ENCODE data around the gene ARL3. TPM values are rescaled to one million over a fixed set of nuclear protein-coding genes. Genes with fewer than 3 reads are reported as not detected.
"Not testable (repeated sequence)": the region's sequence is repeated elsewhere in the genome, so short reads cannot be mapped to it uniquely, and the experiment has no call there.

ARL3 gene
- total and polyA plus RNA-seq, 4 experiments from 2014 or later = 3.7 to 7.3 (median 4.9) TPM

DNA sequence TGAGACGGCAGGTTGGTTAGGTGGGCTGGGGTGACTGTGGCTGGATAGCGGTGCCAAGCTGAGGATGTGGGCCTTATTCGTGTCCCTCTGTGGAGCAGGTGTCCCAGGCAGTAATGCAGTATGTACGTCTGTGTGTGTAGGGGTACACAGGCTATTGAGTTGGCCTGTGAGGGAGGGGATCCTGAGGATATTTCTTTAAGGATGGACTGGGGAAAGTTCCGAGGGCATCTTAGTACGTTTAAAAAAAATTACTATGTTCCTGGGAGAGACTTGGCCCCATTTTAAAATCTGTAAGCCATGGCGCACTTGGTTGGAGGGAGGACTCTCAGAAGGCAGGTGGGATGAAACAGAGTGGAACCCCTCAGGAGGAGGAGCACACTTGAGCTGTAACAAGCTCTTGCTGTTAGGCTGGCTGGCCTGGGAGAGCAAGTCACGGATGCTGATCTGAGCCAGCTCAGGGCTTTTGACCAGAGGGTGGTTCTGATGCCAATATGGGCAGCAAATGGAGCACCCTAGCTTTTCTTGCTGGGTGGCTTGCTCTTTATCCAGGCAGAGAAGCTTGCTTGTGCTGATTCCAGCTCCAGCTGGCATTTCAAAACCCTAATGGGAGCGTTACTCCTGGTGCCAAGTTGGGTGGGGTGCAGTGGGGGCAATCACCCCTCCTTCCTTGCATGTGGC lies 30.3 kb upstream of the ARL3 start:
- Histone ChIP-seq H3K4me3 (ENCODE audit: low read length in 2 of 2) (peak overlapping the region; percentile 79 to 96), H3K4me1 (ENCODE audit: insufficient read depth, low read length) (peaks cover 35% of the 10 kb centered on the region), H3K27me3 (ENCODE audit: insufficient read depth, low read length) (no peaks in the 10 kb centered on the region), H3K36me3 (ENCODE audit: insufficient read depth, low read length) (no peaks in the 10 kb centered on the region), H3K9me3 (ENCODE audit: control insufficient read depth in 1 of 2, low read length in 2 of 2) (no peaks in the 10 kb centered on the region), H3K27ac (ENCODE audit: low read depth, low read length) (peak overlapping the region; percentile 81)
- DNase-seq = peak in 2 of 5 donors; percentile 25 to 51
- POLR2A ChIA-PET (ENCODE audit: partially characterized antibody) = interaction anchor here (1.2 to 5.5 kb wide), 11 partner anchors 8 to 623 kb away, joined by 3 to 50 read pairs (median 8); partner anchors contain the start of genes ARL3, SFXN2, TAF5 and TRIM8
- peak overlapping the region; percentile 69 to 99 (median 94) for H3K27ac Mint-ChIP-seq
- no peaks in the 10 kb centered on the region for H3K27me3 Mint-ChIP-seq
- H3K36me3 Mint-ChIP-seq = peaks cover 9 to 11% of the 10 kb centered on the region in 2 donors
- intact Hi-C loops (cut with micrococcal nuclease) = loop anchor here (5.0 kb wide), 1 partner anchor 312 kb away; the partner anchor contains the start of gene CUEDC2
- CTCF ChIA-PET (ENCODE audit: partially characterized antibody) = interaction anchor here (1.0 to 2.7 kb wide), 2 partner anchors 8 to 68 kb away, joined by 3 to 14 read pairs; no protein-coding TSS in a partner anchor
- H3K4me1 Mint-ChIP-seq = peaks cover 35 to 53% (median 44%) of the 10 kb centered on the region in 4 donors
- H3K4me3 Mint-ChIP-seq = peak overlapping the region; percentile 90 to 99 (median 96)
- peaks cover 0 to 4% (median 0%) of the 10 kb centered on the region in 8 donors for H3K9me3 Mint-ChIP-seq

GRCh38 chr10:102743588-102744373 lies 29.6 kb upstream of the ARL3 start, which contains the start of gene WBP1L:
Gene WBP1L (plus strand): TSS chr10:102743948. CDS start chr10:102744054, 106 bp downstream.
- no peaks in the 10 kb centered on the region for H3K27me3 Mint-ChIP-seq
- Histone ChIP-seq H3K27me3 (ENCODE audit: insufficient read depth, low read length) (no peaks in the 10 kb centered on the region), H3K27ac (ENCODE audit: low read depth, low read length) (peak within 1 kb of the TSS; percentile 81), H3K36me3 (ENCODE audit: insufficient read depth, low read length) (no peaks in the 10 kb centered on the region), H3K4me1 (ENCODE audit: insufficient read depth, low read length) (peaks cover 35% of the 10 kb centered on the region), H3K9me3 (ENCODE audit: control insufficient read depth in 1 of 2, low read length in 2 of 2) (no peaks in the 10 kb centered on the region), H3K4me3 (ENCODE audit: low read length in 2 of 2) (peak within 1 kb of the TSS; percentile 79 to 96)
- POLR2A ChIA-PET (ENCODE audit: partially characterized antibody) = interaction anchor here (0.9 to 5.5 kb wide), 19 partner anchors 9 to 926 kb away, joined by 3 to 50 read pairs (median 5); partner anchors contain the start of genes ACTR1A, ARL3, CNNM2 and OGA
- CTCF ChIA-PET (ENCODE audit: partially characterized antibody) = interaction anchor here (0.7 to 2.7 kb wide), 5 partner anchors 9 to 175 kb away, joined by 3 to 14 read pairs (median 3); partner anchors contain the start of gene CNNM2
- DNase-seq = peak; percentile 95 to 98 (median 97)
- intact Hi-C loops (cut with micrococcal nuclease) = loop anchor here (1.0 to 5.0 kb wide), 7 partner anchors 29 to 653 kb away; partner anchors contain the start of genes ACTR1A, ARL3, ATP5MK and BORCS7
- peak within 1 kb of the TSS; percentile 69 to 99 (median 94) for H3K27ac Mint-ChIP-seq
- peak within 1 kb of the TSS; percentile 90 to 99 (median 96) for H3K4me3 Mint-ChIP-seq
- peaks cover 33 to 50% (median 42%) of the 10 kb centered on the region in 4 donors for H3K4me1 Mint-ChIP-seq
- peaks cover 7 to 11% of the 10 kb centered on the region in 2 donors for H3K36me3 Mint-ChIP-seq
- H3K9me3 Mint-ChIP-seq = peaks cover 0 to 4% (median 0%) of the 10 kb centered on the region in 8 donors

DNA sequence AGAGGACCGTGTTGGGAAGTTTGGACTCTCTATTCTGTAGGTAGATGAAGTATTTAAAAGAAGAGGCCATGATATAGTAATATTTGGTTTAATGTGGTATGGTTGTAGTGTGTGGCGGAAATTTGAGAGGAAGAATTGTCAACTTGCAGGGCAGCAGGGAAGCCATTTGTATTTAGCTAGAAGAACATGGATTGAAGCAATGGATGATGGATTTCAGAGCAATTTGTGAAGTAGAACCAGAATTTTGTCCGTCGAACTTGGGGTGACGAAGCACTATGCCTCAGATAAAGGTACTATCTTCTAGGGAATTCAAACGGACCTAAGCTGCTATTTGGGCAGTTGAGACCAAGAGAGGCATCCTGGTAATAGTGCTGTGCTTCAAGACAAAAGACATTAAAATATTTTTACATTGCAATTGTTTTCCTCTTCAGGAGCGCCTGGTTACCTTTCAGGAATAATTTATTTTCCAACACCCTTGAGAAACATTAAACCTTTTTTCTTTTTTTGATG lies 28.9 kb upstream of the ARL3 start:
- DNase-seq = no peak
- ChIA-PET POLR2A (ENCODE audit: partially characterized antibody) (interaction anchor here (0.9 to 5.5 kb wide), 18 partner anchors 9 to 925 kb away, joined by 3 to 50 read pairs (median 5); partner anchors contain the start of genes ACTR1A, ARL3, CNNM2 and OGA), CTCF (ENCODE audit: partially characterized antibody) (interaction anchor here (0.7 to 2.7 kb wide), 5 partner anchors 9 to 175 kb away, joined by 3 to 14 read pairs (median 3); partner anchors contain the start of gene CNNM2)
- Histone ChIP-seq H3K9me3 (ENCODE audit: control insufficient read depth in 1 of 2, low read length in 2 of 2) (no peaks in the 10 kb centered on the region), H3K27me3 (ENCODE audit: insufficient read depth, low read length) (no peaks in the 10 kb centered on the region), H3K4me3 (ENCODE audit: low read length in 2 of 2) (peak overlapping the region in 1 of 2 donors; percentile 1), H3K4me1 (ENCODE audit: insufficient read depth, low read length) (peaks cover 35% of the 10 kb centered on the region), H3K36me3 (ENCODE audit: insufficient read depth, low read length) (no peaks in the 10 kb centered on the region), H3K27ac (ENCODE audit: low read depth, low read length) (no peak overlapping the region)
- Mint-ChIP-seq H3K27ac (peak overlapping the region; percentile 69 to 99 (median 94)), H3K4me1 (peaks cover 27 to 44% (median 36%) of the 10 kb centered on the region in 4 donors), H3K9me3 (peaks cover 0 to 4% (median 0%) of the 10 kb centered on the region in 8 donors), H3K4me3 (peak overlapping the region; percentile 90 to 99 (median 96)), H3K27me3 (no peaks in the 10 kb centered on the region), H3K36me3 (peaks cover under 1 to 8% of the 10 kb centered on the region in 2 donors)
- intact Hi-C loops (cut with micrococcal nuclease) = loop anchor here (1.0 to 5.0 kb wide), 7 partner anchors 29 to 653 kb away; partner anchors contain the start of genes ACTR1A, ARL3, ATP5MK and BORCS7

GRCh38 chr10:102742313-102742712 lies 28.1 kb upstream of the ARL3 start:
- intact Hi-C loops (cut with micrococcal nuclease) = loop anchor here (2.0 to 5.0 kb wide), 2 partner anchors 112 to 310 kb away; partner anchors contain the start of genes BORCS7 and CUEDC2
- not testable (repeated sequence) for DNase-seq; H3K9me3 Mint-ChIP-seq; H3K27me3 Mint-ChIP-seq; H3K36me3 Mint-ChIP-seq; H3K36me3 ChIP-seq (ENCODE audit: insufficient read depth, low read length); H3K4me3 ChIP-seq (ENCODE audit: low read length in 2 of 2); H3K27ac ChIP-seq (ENCODE audit: low read depth, low read length); H3K27me3 ChIP-seq (ENCODE audit: insufficient read depth, low read length); H3K9me3 ChIP-seq (ENCODE audit: control insufficient read depth in 1 of 2, low read length in 2 of 2)
- Mint-ChIP-seq H3K4me3 (peak overlapping the region in 1 of 8 donors; percentile 99), H3K4me1 (peaks cover 26 to 43% (median 35%) of the 10 kb centered on the region in 4 donors), H3K27ac (peak overlapping the region in 1 of 7 donors; percentile 4)
- POLR2A ChIA-PET (ENCODE audit: partially characterized antibody) = interaction anchor here (1.5 to 5.5 kb wide), 4 partner anchors 29 to 176 kb away, joined by 8 to 50 read pairs (median 22); partner anchors contain the start of genes ARL3, CNNM2, SFXN2 and TRIM8
- H3K4me1 ChIP-seq (ENCODE audit: insufficient read depth, low read length) = peaks cover 35% of the 10 kb centered on the region
- CTCF ChIA-PET (ENCODE audit: partially characterized antibody) = interaction anchor here (1.7 to 2.7 kb wide), 3 partner anchors 10 to 29 kb away, joined by 6 to 14 read pairs (median 7); partner anchors contain the start of gene ARL3

DNA sequence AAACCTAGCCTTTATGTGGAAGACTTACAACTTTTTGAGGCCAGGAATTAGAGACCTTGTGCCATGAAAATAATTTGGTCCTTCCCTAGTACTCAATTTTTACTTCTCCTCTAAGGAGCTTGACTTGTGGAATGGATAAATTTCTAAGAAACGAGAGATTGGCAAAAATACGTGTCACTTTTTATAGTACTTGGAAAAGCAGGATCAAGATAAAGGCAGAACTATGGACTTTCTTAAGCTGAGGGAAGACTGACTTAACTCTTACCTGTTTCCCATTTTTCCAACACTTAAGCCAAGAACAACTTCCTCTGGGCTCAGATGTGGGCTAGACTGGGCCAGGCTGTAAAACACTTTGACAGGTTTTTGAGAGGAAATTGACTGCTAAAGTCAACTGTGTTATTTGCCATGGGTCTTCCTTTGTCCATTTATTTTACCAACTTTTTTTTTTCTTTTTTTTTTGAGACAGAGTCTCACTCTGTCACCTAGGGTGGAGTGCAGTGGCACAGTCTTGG lies 27.6 kb upstream of the ARL3 start:
- intact Hi-C loops (cut with micrococcal nuclease) = loop anchor here (2.0 to 5.0 kb wide), 2 partner anchors 113 to 309 kb away; partner anchors contain the start of genes BORCS7 and CUEDC2
- peaks cover 0 to 8% of the 10 kb centered on the region in 2 donors for H3K36me3 Mint-ChIP-seq
- Histone ChIP-seq H3K36me3 (ENCODE audit: insufficient read depth, low read length) (no peaks in the 10 kb centered on the region), H3K9me3 (ENCODE audit: control insufficient read depth in 1 of 2, low read length in 2 of 2) (no peaks in the 10 kb centered on the region), H3K4me1 (ENCODE audit: insufficient read depth, low read length) (peaks cover 33% of the 10 kb centered on the region), H3K4me3 (ENCODE audit: low read length in 2 of 2) (no peak overlapping the region), H3K27ac (ENCODE audit: low read depth, low read length) (no peak overlapping the region), H3K27me3 (ENCODE audit: insufficient read depth, low read length) (no peaks in the 10 kb centered on the region)
- peaks cover 25 to 41% (median 33%) of the 10 kb centered on the region in 4 donors for H3K4me1 Mint-ChIP-seq
- POLR2A ChIA-PET (ENCODE audit: partially characterized antibody) = interaction anchor here (4.4 to 5.5 kb wide), 2 partner anchors 29 to 96 kb away, joined by 36 to 50 read pairs; partner anchors contain the start of genes ARL3, SFXN2 and TRIM8
- H3K9me3 Mint-ChIP-seq = peaks cover 0 to 4% (median 0%) of the 10 kb centered on the region in 8 donors
- CTCF ChIA-PET (ENCODE audit: partially characterized antibody) = interaction anchor here (1.7 to 2.1 kb wide), 2 partner anchors 11 to 29 kb away, joined by 6 to 7 read pairs; partner anchors contain the start of gene ARL3
- no peak for DNase-seq
- H3K27ac Mint-ChIP-seq = no peak overlapping the region
- H3K27me3 Mint-ChIP-seq = no peaks in the 10 kb centered on the region
- H3K4me3 Mint-ChIP-seq = peak overlapping the region in 1 of 8 donors; percentile 4

DNA sequence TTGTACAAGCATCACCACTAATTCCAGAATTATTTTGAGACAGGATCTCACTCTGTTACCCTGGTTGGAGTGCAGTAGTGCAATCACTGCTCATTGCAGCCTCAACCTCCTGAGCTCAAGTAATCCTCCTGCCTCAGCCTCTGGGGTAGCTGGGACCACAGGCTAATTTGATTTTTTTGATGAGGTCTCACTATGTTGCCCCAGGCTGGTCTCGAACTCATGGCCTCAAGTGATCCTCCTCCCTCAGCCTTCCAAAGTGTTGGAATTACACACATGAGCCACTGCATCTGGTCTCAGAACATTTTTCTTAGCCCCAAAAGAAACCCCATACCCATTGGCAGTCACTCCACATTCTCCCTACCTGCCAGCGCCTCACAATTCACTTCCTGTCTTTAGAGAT lies 26.0 kb upstream of the ARL3 start:
- no peaks in the 10 kb centered on the region for H3K27me3 Mint-ChIP-seq
- Histone ChIP-seq H3K27me3 (ENCODE audit: insufficient read depth, low read length) (no peaks in the 10 kb centered on the region), H3K36me3 (ENCODE audit: insufficient read depth, low read length) (no peaks in the 10 kb centered on the region), H3K4me3 (ENCODE audit: low read length in 2 of 2) (no peak overlapping the region), H3K9me3 (ENCODE audit: control insufficient read depth in 1 of 2, low read length in 2 of 2) (no peaks in the 10 kb centered on the region), H3K27ac (ENCODE audit: low read depth, low read length) (no peak overlapping the region), H3K4me1 (ENCODE audit: insufficient read depth, low read length) (peaks cover 17% of the 10 kb centered on the region)
- ChIA-PET CTCF (ENCODE audit: partially characterized antibody) (interaction anchor here (2.1 kb wide), 1 partner anchor 27 kb away, joined by 7 read pairs; the partner anchor contains the start of gene ARL3), POLR2A (ENCODE audit: partially characterized antibody) (interaction anchor here (5.5 kb wide), 1 partner anchor 27 kb away, joined by 50 read pairs; the partner anchor contains the start of genes ARL3 and SFXN2)
- peaks cover 0 to 10% of the 10 kb centered on the region in 2 donors for H3K36me3 Mint-ChIP-seq
- no peak overlapping the region for H3K27ac Mint-ChIP-seq
- intact Hi-C loops (cut with micrococcal nuclease) = loop anchor here (5.0 kb wide), 1 partner anchor 308 kb away; the partner anchor contains the start of gene CUEDC2
- no peak for DNase-seq
- H3K4me3 Mint-ChIP-seq = no peak overlapping the region
- H3K4me1 Mint-ChIP-seq = peaks cover 14 to 25% (median 20%) of the 10 kb centered on the region in 4 donors
- peaks cover 0 to 4% (median 0%) of the 10 kb centered on the region in 8 donors for H3K9me3 Mint-ChIP-seq

Measured in CD4-positive, alpha-beta memory T cell (primary cell).